ENCODE measurements around the gene WDR77. TPM values are rescaled to one million over a fixed set of nuclear protein-coding genes. Genes with fewer than 3 reads are reported as not detected.

The WDR77 gene
- total and polyA plus RNA-seq, 9 of the 15 experiments (the other 6 are each of a cell fraction or from before 2014, with no cell fraction given): 20.6 to 160 (median 75.3) TPM

GRCh38 chr1:111488669-111489068 is 39.6 kb upstream of the WDR77 start:
- Histone ChIP-seq H3K9me1 (ENCODE audit: control insufficient read depth, insufficient read depth, low read length) (no peaks in the 10 kb centered on the region), H2AFZ (ENCODE audit: low read depth, low read length) (no peak overlapping the region), H3K4me2 (ENCODE audit: insufficient read depth, low read length) (no peak overlapping the region), H3K4me3 (no peak overlapping the region), H3K4me1 (replicated peaks in 1 of 2; ENCODE audit: control insufficient read depth in 2 of 2, insufficient read depth in 2 of 2, low read length in 2 of 2) (no peaks in the 10 kb centered on the region; a peak in 1 of 5 replicates), H3K36me3 (ENCODE audit: control insufficient read depth, insufficient read depth, low read length) (no peaks in the 10 kb centered on the region), H3K9me3 (replicated peaks; ENCODE audit: control insufficient read depth, insufficient read depth, low read depth, low read length) (no peaks in the 10 kb centered on the region), H3K27ac (ENCODE audit: extremely low read depth, low read depth, low read length) (no peak overlapping the region), H3K79me2 (ENCODE audit: control insufficient read depth, insufficient read depth, low read length) (no peaks in the 10 kb centered on the region), H4K20me1 (replicated peaks; ENCODE audit: control insufficient read depth, insufficient read depth, low read length) (no peaks in the 10 kb centered on the region), H3K27me3 (ENCODE audit: control insufficient read depth in 2 of 2, insufficient read depth in 2 of 2, low read length in 2 of 2) (peaks cover 15 to 47% of the 10 kb centered on the region in 2 experiments; a peak in 4 of 5 replicates), H3K9ac (ENCODE audit: insufficient read depth in 1 of 2, low read depth in 2 of 2, low read length in 2 of 2) (no peak overlapping the region)
- 26% methylated on average over 9 of the region's 9 CpGs for WGBS (ENCODE audit: insufficient coverage, low coverage, missing lambda C conversion rate)
- no peak for ATAC-seq
- no peak for FAIRE-seq
- CTCF ChIA-PET (ENCODE audit: low intra/inter-chr PET ratio): no interaction called here
- POLR2A ChIA-PET: interaction anchor here (0.6 to 1.1 kb wide), 2 partner anchors 15 to 26 kb away, joined by 4 read pairs; partner anchors contain the start of genes ADORA3 and TMIGD3
- intact Hi-C loops (cut with micrococcal nuclease) (no loop called here), in situ Hi-C loops (cut with MboI) (loop anchor here (25.0 kb wide), 1 partner anchor 849 kb away; no protein-coding TSS in a partner anchor)
- no TSS peak for BruUV-seq (replicated peaks)
- DNase-seq (ENCODE audit: extremely low read depth in 1 of 4, low spot score in 3 of 4): no peak
- no peak for TF ChIP-seq EWSR1 (IDR thresholded peaks at IDR 0.05; ENCODE audit: borderline replicate concordance, low read depth, partially characterized antibody)
- TF ChIP-seq NR2C2 (CRISPR knock-in tag; IDR thresholded peaks at IDR 0.05): no peak
- no peak for TF ChIP-seq NR2C2 (tag; IDR thresholded peaks at IDR 0.05)
- TF ChIP-seq CREB3 (tag; conservative IDR thresholded peaks at IDR 0.05; ENCODE audit: low read depth): no peak
- TF ChIP-seq USF2 (CRISPR knock-in tag; IDR thresholded peaks at IDR 0.05): no peak
- no peak for TF ChIP-seq FOXK2 (conservative IDR thresholded peaks at IDR 0.05 in 1 of 2, IDR thresholded peaks at IDR 0.05 in 1 of 2; ENCODE audit: low read depth in 2 of 2)
- no peak for TF ChIP-seq SNIP1 (IDR thresholded peaks at IDR 0.05; ENCODE audit: low read depth)
- TF ChIP-seq ZNF12 (CRISPR knock-in tag; IDR thresholded peaks at IDR 0.05): no peak
- TF ChIP-seq TOE1 (IDR thresholded peaks at IDR 0.05; ENCODE audit: borderline replicate concordance): no peak
- no peak for TF ChIP-seq TOE1 (CRISPR knock-in tag; IDR thresholded peaks at IDR 0.05; ENCODE audit: borderline replicate concordance, low read depth)
- no peak for TF ChIP-seq ZFPM2 (CRISPR knock-in tag; IDR thresholded peaks at IDR 0.05)
- no peak for TF ChIP-seq HOXB6 (CRISPR knock-in tag; IDR thresholded peaks at IDR 0.05; ENCODE audit: borderline replicate concordance)
- no peak for TF ChIP-seq ZHX1 (conservative IDR thresholded peaks at IDR 0.05; ENCODE audit: low read length)
- no peak for TF ChIP-seq HDAC1 (IDR thresholded peaks at IDR 0.05)
- TF ChIP-seq ZNF707 (CRISPR knock-in tag; conservative IDR thresholded peaks at IDR 0.05): no peak
- no peak for TF ChIP-seq LEF1 (IDR thresholded peaks at IDR 0.05)
- no peak for TF ChIP-seq ZNF274 (IDR thresholded peaks at IDR 0.05; ENCODE audit: borderline replicate concordance, low read depth, low read length)
